GM19468 (cell line): ENCODE results near the gene SV2B.

ENCODE experiments used
- ATAC-seq: cut with Tn5 transposase; IDR thresholded peaks from one replicate; pipeline ENCODE4 v1.9.1; 2021; ENCODE audit warnings: mild to moderate bottlenecking, moderate library complexity, moderate number of reproducible peaks; ENCODE audit not compliant: unreplicated experiment; ENCODE audit errors: extremely low read depth

Gene SV2B

DNA sequence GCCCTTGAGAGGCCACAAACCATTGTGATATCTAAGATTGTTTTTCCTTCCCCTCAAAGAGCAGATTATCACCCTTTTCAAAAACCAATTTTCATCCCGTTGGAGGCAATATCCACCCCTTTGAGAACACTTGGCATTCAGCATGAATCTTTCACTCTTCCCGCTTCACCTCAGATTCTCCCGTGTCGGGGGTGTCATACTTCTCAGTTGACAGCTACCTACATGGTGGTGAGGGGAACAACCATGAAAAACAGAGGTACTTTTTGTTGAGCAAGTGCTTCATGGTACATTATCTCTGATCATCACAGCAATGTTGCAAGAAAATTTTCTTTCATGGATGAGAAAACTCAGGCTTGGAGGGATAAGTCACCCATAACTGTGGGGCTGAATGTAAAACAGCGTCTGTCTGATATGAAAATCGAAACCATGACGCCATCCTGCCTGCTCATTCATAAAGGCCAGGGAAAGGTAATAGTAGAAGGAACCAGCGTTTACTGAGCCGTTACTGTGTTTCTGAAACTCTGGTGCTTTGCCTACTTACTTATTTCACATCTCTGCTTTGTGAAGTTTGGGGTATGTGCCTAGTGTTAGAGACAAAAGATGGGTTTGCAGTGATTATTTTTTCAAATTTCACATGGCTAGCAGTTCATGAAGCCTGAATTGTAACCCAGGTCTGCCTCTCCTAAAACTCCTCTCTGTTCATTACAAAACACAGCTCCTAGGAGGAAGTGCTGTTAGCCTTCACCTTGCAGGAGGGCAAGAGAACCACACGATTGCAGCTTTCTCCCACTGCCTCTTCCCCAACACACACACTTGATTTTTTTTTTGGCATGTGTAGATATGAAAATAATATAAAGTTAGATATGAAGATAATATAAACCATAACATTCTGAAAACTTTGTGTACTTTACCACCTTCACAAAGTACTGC lies 35.4 kb downstream of the SV2B start:
- ATAC-seq: peak; percentile 62

DNA sequence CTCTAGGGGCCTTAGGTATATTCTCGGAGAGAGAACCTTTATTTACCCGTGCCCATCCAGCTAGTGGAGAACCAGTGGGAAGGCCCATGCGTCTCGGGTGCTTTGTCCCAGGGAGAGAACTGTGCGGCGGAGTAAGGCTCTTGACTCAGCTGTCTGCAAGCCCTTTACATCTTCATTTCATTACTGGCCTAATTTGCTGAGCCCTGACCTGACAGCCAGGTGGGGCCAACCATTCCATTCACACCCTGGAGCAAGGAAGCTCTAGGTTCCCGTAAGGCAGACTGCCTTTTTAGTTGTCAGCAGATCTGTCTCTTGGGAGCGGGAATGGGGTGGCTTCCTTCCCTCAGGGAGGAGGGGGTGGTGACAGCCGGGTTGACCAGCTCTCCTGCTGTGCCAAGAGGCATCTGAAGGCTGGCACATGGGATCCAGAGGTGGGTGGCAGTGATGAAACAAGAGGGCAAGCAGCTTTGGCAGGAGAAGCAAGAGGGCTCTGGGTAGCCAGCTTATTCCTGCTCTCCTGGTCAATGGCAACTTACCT lies 36.4 kb downstream of the SV2B start:
- ATAC-seq: no peak

DNA sequence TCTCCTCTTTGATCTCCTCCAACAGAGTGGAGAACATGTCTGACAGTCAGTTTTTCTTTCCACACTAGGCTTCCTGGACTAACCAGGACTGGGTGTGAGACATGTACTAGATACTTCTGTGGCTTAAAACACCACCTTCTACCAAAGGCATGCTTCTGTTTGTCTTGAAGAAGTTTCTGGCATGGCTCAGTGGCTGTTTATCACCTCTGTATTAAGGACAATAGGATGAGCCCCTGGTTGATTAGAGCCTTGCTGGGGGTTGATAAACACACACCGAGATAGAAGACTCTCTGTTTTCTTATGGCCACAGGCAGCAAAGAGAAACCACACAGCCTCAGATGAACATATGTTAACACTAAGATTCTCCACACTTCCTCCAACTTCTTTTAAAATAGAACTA lies 40.5 kb downstream of the SV2B start:
- ATAC-seq: no peak

DNA sequence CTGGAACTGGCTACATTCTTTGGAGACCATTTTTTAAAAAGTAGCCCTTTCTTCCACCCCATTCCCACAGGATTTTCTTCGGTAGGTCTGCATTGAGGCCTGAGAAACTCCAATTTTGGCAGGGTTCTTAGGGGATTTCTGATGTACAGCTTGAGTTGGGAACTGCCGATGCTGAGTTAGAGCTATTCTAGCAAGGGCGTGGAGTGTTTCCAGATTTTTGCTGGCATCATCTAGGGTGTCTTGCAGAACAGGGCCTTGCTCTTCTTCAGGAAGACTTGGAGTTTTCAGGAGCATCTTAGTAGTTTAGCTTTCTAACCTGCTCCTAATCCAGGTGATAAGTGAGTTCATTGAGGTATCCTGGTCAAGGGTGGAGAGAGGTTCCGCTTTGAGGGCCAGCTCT lies 41.0 kb downstream of the SV2B start:
- ATAC-seq: no peak

DNA sequence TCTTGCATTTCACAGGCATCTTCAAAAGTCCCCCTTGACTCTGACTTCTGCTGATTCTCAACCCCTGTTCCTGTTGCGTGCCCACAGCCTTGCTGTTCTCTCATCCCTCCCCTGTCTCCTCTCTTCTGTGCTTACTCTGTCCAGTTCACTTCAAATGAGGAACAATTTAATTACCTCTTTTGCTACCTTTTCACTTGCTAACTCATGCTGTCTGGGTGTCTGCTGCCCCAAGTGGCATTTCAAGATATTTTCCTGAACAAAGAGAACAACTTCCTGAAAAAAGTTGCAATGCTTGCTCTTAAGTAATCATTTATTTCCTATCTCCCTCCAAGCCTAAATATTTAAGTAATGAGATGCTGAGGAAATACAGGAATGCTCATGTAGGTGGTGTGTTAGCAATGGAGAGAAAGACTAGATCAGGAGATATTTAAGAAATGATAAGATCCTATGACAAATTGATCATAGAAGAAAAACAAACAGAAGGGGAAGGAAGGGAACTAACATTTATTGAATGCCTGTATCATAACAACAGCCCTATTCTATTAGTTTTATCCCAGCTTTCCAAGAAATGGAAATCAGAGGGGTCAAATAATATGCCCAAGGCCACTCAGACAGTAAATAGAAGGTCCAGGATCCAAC lies 42.2 kb downstream of the SV2B start:
- no peak for ATAC-seq

DNA sequence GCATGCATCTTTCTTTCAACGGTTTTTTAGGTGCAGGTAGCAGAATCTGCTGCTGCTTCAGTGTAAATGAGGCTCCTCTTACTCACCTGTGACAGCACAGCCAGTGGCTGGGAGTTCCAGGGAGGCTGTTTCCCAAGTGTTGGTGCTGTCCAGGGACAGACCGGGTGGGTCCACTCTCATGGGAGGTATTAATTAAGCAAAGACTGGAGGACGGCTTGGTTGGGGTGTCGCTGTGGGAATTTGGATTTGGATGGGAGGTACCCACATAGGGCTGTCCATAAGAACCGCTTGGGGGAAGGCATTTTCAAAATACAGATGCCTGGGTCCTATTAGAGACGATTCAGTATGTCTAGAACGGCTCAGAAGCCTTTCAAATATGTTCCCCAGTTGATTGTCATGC lies 42.9 kb downstream of the SV2B start:
- ATAC-seq: no peak

DNA sequence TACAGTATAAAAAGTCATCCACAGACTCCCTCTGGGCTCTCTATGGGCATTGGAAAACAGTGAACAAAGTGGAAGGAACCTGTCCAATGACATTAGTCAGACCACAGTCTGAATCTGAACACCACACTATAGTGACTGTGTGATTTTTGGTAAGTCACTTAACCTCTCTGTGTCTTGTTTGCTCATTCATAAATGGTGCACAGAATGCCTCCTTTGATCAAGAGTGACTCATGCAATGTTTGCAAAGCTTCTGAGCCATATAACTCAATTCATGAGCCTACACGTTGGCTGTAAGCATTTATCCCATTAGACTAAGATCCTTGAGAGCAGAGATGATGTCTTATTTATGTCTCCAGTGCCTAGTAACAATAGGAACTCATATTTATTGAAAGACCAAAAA lies 46.7 kb downstream of the SV2B start:
- ATAC-seq: no peak

DNA sequence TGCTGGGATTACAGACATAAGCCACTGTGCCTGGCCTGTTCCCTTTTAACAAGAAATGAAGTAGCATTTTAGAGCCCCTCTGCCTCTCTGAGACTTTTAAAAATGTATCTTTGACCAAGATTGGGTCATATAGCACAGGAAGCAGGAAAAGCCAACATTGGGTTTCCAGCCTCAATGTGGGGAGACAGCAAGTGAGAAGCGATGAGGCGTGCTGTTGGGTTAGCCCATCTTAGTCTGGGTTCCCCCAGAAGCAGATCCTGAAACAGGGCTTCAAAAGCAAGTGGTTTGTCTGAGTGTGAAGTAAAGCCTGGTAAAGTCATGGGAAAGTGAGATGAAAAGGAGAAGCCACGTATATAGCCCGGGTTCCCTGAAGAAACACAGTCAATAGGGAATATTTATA lies 48.2 kb downstream of the SV2B start:
- no peak for ATAC-seq

DNA sequence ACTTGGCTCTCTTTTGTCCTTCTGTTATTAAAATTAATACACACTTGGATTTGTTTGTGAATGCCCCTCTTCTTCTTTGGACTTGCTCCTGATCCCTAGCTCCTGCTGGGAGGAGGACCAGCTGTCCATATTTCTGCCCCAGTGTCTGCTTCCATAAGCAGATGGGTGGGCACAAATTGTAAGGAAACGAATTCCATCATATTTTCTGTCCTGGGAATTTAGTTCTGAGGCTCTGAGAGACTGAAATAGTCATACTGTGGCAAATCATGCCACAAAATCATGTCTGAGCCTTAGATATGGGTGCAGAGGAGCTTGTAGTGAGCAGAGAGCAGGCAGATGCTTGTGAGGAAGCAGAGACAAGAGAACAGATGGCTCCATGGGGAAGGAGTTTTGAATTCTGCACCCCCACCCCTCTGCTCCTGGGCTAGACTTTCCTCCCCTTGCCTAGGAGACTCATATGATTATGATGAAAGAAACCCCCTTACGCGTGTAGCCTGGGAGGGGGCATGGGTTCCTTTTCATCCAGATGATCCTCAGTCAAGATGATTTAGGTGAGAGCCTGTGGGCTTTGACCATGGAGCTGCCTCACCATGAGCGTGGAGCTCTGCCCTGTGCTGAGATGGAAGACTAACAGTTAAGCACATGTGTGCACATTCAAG lies 50.6 kb downstream of the SV2B start:
- ATAC-seq: no peak

DNA sequence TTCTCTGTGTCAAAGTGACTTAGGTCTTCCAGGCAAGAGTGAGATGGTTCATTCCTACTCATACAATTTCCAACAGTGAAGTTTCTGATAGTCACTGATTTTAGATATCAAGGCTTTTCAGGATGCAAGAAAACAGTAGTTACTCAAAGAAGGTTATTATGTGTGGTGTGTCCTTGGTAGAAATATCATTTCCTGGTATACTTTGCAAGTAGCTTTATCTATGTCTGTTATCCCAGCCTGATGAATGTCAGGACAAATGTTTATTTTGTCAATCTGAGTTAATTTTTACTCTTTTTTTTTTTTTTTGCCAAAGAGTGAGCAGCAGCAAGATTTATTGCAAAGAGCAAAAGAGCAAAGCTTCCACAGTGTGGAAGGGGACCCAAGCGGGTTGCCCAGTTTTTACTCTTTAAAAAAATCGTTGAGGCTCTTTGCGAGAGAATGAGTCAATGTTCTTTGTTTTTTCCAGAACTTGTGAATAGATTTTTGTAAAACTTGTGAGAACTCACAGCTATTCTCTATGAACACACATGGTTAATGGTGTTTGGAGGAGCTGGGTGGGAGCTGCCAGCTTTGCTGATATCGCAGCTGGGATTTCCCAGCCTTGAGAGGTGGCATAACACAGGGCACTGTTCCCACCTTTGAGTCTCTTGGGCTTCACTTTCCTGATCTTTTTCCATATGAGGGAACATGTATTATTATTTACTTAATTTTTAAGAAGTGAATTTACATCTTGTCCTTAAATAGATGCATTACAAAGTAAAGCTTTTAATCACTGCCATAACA lies 51.9 kb downstream of the SV2B start:
- ATAC-seq: no peak

DNA sequence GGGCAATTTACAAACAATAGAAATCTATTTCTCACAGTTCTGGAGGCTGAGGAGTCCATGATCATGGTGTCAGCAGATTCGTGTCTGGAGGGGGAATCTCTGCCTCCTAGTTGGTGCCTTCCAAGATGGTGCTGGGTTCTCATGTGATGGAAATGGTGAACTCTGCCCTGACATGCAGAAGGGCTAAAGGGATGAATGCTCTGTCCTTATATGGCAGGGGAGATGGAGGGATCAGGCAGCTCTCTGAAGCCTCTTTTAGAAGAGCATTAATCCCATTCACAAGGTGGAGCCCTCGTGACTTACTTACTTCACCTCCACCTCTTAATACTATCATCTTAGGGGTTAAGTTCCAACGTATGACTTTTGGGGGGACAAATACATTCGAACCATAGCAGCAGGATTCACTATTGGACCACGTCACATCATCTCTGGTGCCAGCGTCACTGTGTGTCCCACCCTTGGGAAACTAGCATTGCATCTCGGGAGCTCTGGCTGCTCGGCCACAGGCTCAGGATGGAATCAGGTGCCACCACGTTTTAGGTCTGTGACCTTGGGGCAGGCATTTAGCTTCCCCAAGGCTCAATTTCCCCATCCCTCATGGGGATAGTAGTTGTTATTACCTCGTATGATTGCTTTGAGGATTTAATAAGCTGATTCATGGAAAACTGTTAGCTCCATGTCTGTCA lies 53.0 kb downstream of the SV2B start:
- no peak for ATAC-seq

DNA sequence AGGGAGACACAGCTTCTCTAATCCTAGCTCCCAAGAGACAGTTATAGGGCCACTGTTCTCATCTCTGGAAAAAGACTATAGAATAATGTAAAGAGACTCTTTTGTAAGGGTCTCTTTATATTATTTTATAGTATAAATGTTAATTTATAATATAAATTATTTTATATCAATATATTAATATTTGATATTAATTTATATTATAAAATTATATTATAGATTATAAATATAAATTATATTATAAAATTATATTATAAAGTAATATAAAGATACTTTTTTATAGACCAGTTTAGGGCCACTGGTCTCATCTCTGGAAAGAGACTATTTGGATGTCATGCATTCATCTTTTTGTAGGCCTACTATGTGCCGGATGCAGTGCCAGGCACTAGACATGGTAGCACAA lies 53.9 kb downstream of the SV2B start:
- ATAC-seq: no peak

DNA sequence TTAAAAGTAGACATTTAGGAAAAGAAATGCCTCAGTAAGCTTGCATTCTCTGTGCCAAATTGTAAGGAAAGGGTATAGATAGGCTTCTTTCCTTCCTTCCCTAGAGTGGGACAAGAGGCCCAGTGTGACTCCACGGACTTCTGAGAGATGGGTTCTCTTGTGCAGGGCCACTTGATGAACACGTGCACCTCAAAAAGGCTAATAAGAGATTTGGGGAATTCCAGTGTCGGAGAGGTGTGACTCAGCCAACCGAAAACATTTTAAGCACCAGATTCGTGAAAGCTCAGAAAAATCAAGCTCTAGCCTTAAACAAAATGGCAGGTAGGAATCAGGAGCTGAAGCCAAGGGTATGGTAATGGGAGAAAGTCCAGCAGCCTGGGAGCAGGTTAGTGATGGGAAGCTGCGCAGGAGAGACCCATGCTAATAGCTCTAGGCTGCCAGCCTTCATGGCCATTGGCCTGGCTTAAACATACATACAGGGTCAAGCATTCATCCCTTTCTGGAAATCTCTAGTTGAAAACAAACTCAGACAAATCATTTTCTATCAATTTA lies 56.2 kb downstream of the SV2B start:
- no peak for ATAC-seq

DNA sequence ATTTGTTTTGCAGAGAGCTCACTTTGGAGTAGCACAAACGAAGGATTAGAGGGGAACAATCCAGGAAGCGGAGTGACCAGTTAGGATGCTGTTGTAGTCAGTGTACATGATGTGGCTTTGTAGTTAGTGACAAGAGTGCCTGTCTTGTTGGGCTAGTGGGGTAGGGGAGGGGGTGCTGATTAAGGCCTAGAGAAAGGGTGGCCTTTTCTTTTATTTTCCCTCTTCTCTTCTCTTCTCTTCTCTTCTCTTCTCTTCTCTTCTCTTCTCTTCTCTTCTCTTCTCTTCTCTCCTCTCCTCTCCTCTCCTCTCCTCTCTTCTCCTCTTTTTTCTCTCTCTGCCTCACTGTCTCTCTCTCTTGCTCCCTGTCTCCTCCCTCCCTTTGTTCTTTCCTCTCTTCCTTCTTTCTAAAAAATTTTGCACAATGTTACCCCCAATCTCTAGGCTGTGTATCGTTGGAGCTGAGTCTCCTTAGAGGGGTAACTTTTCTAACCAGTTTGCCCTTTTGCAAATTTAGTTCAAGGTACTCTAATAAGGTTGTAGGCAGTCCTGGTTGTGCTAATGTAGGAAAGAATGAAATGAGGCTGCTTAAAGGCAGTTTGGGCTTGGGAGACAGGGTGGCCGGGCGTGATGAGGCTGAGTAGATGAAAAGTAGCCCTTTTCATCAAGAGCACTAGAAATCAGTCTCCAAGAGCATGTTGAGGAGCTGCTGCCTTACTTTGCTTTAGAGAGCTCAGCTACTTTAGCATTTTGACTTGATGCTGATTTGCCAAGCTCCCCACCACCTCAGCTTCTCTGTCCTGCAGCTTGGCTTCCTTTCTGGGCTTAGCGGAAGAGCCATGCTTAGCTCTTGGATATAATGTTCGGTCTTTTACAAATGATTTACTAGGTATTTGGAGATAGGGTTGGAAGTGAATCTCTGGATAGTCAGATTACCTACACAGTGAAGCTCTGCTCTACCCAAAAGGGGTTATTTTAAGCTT lies 58.6 kb downstream of the SV2B start:
- ATAC-seq: no peak

DNA sequence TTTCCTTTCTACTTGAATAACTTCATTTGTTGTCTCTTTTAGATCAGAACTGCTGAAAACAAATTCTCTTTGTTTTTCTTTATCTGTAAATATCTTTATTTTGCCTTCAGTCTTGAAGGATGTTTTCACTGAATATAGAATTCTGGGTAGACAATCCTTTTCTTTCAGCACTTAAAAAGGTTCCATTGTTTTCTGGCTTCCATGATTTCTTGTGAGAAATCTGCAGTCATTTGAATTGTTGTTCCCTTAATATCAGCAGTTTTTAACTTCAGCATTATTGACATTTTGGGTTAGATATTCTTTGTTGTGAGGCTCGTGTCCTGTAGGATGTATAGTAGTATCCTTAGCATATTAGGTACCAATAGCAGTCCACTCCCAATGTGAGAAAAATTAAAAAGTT lies 65.8 kb downstream of the SV2B start:
- ATAC-seq: no peak

DNA sequence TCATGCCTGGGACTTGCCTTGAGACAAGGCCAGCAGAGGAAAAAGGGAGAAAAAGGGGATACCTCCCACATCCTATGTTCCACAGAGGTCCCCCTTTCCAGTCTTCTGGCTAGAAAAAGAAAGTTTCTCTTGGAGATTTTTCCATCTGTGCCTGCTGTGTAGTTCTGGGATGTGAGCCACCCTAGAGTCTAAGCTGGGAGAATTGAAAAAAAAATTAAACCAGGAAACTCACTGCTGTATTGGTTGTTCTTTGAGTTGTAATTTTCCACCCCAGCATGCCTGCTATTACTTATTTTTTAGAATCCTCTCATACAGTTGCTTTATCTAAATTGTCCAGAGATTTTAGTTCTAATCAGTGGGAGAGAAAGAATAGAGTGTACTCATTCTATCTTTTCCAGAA lies 68.4 kb downstream of the SV2B start:
- ATAC-seq: no peak

DNA sequence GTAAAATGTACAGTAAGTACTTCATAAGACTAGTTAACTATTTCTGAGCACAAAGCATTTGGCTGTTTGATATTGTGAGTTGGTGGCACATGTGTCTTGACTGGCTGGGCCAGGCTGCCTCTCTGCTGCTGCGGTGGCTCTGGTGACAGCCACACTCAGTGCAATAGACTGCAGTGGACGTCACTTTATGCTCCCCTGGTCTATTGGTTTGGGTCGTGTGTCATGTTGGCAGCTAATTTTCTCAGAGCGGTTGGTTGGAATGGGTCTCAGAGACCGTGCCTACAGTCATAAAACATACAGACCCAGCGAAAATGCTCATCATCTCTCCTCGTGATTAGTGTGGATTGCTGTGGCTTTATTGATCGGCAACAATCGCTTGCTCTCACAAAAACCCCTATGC lies 71.3 kb downstream of the SV2B start:
- ATAC-seq: no peak

DNA sequence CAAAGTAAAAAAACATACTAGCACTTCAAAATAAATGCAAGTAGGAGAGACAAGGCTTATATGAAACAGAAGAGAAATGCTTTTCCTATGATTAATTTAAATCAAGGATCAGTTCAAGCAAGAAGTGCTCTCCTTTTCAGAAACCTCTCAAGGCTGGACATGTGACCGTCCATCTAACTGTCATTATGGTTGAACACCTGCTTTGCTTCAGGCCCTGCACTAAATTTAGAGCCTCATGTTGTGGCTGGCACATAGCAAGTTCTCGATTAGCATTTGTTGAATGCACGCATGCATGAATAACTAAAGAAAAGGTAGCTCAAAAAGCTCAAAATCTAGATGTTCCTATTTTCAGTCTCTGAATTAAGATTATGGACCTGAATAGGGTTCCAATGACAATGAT lies 82.0 kb downstream of the SV2B start:
- ATAC-seq: no peak
